Brain pericyte (primary cell): ENCODE data around the gene GRIFIN.
"Not testable (repeated sequence)": the region's sequence is repeated elsewhere in the genome, so short reads cannot be mapped to it uniquely, and the experiment has no call there.

Experiments used
- DNase-seq: peaks from one replicate; pipeline ENCODE4 v3.0.0-alpha.2; 2012; ENCODE audit warnings: low read depth, low spot score

GRIFIN gene

GRCh38 chr7:2453849-2454248, 22.3 kb downstream of the GRIFIN start:
- not testable (repeated sequence) for DNase-seq

GRCh38 chr7:2452643-2453270, 23.4 kb downstream of the GRIFIN start:
- DNase-seq, result no peak

- DNase-seq, result no peak
Observed at GRCh38 chr7:2452074-2452507, 24.1 kb downstream of the GRIFIN start.

- DNase-seq, result peak; percentile 26
Observed at GRCh38 chr7:2451171-2452073, 24.8 kb downstream of the GRIFIN start.

GRCh38 chr7:2450198-2451107, 25.7 kb downstream of the GRIFIN start:
- DNase-seq, result no peak

- DNase-seq, result no peak
Observed at GRCh38 chr7:2446676-2447075, 29.5 kb downstream of the GRIFIN start.

DNA sequence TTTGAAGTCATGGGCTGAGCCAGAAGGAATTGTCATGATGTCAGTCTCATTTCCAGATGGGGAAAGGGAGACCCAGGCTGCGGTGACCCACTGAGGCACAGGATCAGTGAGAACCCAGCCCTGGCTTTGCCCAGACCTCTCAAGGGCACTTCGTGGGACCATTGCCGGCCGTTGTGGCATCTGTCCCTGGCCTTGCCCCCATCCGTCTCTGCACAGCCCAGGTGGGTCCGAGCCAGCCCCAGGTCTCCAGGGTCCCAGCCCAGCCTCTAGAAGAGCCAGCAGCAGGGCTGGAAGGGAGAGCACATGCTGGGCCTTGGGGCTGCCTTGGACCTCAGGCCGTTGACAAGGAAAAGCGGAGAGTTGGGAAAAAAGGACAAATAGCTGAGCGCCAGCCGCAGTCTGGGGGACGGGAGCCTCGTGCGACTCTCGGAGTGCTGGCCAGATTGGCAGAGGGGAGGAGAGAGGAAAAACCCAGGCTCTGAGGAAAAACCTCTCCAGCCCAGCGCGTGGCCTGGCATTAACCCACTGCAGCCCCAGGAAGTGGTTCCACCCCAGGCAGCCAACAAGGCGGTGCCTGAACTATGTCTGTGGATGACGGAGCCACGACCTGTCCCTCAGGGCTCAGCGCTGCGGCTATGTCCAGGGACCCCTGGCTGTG, 30.2 kb downstream of the GRIFIN start:
- DNase-seq, result no peak

GRCh38 chr7:2445047-2445446, 31.2 kb downstream of the GRIFIN start:
- no peak for DNase-seq

DNA sequence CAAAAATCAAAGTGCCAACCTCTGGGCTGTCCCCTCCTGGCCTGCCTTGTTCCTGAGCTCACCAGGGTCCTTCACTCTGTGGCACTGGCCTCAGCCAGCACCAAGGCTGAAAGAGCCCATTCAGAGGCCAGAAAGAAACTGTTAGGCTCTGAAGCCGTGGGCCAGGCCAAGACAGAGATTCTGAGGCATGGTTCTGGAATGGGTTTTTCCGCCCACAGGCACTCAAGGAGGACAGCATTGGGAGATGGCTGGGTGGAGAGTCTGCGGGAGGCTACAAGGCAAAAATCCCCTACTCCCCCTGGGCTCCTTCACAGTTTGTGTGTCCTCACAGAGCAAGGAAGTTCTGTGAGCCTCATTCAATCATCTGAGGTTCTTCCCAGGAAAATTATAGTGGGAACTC, 31.7 kb downstream of the GRIFIN start:
- no peak for DNase-seq

DNA sequence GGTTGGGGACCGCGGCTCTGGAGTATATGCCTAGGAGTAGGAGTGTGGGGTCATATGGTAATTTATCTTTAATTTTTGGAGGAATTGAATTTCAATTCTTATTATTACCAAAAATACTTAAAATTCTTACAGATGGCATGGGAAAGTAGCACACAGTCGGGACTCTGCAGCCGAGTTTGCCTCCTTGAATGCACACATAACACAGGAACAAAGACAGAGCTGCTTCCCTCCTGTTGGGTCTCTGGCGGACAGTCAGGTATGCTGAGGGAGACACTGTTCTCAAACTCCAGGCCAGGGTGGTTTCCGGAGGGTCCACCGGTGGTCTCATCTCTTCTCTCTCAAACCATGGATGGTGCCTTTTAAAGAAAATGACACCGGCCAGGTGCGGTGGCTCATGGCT, 32.7 kb downstream of the GRIFIN start:
- DNase-seq, result no peak

GRCh38 chr7:2441430-2442058, 34.7 kb downstream of the GRIFIN start:
- DNase-seq, result no peak

- no peak for DNase-seq
Observed at GRCh38 chr7:2440608-2441245, 35.5 kb downstream of the GRIFIN start.

DNA sequence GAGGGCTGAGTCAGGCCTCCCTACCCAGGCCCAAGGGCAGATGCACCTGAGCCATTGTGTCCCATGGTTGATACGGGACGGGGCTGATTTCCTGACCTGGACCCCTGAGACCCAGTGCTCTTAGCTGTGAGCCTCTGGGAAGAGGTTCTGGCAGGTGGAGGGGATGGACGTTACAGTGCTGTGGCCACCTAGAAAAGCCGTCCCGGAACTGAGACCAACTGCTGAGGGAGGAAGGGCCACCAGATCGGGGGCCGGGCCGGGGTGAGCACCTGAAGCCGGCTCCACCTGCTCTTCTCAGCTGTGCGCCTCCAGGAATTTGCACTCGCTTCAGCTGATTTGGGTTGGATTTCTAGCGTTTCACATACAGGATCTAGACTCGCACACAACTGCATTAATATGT, 37.4 kb downstream of the GRIFIN start:
- no peak for DNase-seq

DNA sequence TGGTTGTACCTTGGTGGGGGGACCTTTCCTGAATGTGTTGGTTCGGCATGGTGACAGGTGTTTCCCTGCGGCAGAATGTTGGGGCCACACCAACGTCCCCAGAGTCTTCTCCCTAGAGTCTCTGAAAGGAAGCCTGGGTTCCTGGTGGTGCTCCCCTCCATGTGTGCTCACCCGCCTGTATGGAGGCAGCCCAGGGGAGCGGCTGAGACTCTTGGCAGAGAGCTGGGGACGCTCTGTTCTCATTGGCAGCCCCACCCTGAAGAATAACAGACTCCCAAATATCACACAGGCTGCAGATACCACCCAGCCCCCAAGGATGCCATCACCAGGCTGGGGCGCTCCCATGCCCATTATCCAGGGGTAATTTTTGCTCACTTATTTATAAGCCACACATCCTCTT, 38.0 kb downstream of the GRIFIN start:
- no peak for DNase-seq

DNA sequence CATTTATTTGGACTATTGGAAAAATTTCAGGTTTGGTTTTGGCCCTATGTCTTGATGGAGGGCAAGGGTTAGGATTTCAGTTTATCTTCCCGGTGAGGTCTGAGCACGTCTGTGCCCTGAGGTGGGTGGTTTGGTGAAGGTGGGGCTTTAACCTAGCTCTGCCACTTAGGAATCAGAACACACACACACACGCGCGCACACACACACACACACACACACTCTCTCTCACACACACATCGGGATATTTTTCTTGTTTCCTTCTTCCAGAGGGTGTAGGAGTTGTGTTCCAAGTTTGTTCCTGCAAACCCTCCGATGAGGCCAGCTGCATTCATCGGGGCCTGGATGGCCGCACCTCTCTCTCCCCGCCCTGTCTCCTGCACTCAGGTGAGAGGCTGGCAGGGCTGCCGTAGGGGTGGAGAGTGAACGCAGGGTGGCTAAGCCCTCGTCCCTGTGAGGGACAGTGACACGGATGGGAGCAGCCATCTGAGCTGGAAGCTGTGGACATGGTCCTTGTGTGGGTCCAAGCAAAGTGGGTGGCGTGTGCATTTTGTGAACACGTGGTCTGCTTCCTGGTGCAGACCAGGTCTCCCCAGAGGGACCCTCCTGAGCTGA, 38.6 kb downstream of the GRIFIN start:
- no peak for DNase-seq

DNA sequence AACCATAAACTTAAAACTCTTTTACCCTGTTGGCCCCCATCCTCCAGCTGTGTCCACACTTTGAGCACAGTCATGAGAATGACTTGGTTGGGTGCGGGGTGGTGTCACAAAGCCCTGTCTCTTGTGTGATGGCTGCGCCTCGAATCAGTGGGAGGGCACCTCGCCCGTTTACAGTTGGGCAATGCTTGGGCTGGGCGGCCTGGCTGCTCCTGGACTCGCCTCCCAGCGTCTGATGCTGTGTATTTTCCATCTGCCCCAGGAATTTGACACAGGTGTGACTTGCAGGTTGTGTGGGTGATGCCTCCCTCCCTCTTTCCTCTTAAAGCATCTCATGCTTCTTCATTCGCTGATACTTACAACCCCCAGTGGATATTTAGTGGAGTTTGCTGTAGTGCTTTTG, 39.1 kb downstream of the GRIFIN start:
- no peak for DNase-seq

- no peak for DNase-seq
Observed at GRCh38 chr7:2436341-2437104, 39.7 kb downstream of the GRIFIN start.

GRCh38 chr7:2435146-2435545, 41.1 kb downstream of the GRIFIN start:
- no peak for DNase-seq
